Astrocyte (in vitro differentiated cells and primary cell): ENCODE measurements around the gene REXO2.
A peak's percentile ranks its signal among the peaks of the same experiment; 100 is the strongest.

Experiments used
- CTCF ChIP-seq: IDR thresholded peaks from 2 replicates; pipeline ENCODE4 v1.5.1; 2011; ENCODE audit warnings: low read depth, mild to moderate bottlenecking, inconsistent platforms, low read length, moderate library complexity; ENCODE audit not compliant: insufficient read depth
- EZH2 ChIP-seq: IDR thresholded peaks from 2 replicates; pipeline ENCODE4 v1.6.1; 2012; ENCODE audit warnings: mild to moderate bottlenecking, low read length, inconsistent platforms; ENCODE audit not compliant: insufficient read depth

- TF ChIP-seq CTCF (peak; percentile 21), EZH2 (no peak)
These were observed 43.5 kb upstream of the REXO2 start for GRCh38 chr11:114395736-114396135.
